AG09319 (cell line): ENCODE results near the gene ZNF280B.

Experiments
- DNase-seq: peaks from one replicate; pipeline ENCODE4 v3.0.0-alpha.2; 2010; ENCODE audit warnings: low read depth; ENCODE audit errors: extremely low read depth
- CTCF ChIP-seq: IDR thresholded peaks from 2 replicates; pipeline ENCODE4 v1.5.1; 2011; ENCODE audit warnings: low read depth, mild to moderate bottlenecking, inconsistent platforms, low read length, moderate library complexity

The ZNF280B gene

DNA sequence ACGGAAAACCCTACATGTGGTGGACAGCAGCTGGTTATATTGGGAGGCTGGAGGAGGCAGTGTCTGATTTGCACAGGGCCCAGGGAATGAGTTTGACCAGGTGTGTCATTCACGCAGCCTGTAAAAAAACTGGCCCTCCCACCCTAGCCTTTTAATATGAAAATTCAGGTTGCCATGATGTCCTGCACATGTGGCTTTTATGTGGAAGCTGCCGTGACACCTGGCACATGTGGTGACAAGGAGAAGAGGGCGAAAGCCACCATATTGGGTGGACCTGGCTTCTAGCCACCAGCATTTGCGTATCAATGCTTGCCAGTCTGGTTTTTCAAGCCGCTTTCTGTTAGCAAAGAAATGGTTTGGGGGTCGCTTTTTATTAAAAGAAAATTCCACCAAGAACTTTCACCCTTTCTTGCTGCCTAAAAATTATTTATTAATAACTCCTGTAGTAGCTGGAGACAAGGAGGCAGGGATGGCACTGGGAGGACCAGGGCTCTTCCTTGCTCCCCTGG lies 43.4 kb downstream of the ZNF280B start:
- no peak for DNase-seq
- TF ChIP-seq CTCF: no peak

- DNase-seq: no peak
These were observed 43.9 kb downstream of the ZNF280B start for GRCh38 chr22:22464541-22465054.

GRCh38 chr22:22463855-22464540 lies 44.5 kb downstream of the ZNF280B start:
- TF ChIP-seq CTCF: peak; percentile 57
- peak; percentile 20 for DNase-seq

More at GRCh38 chr22:22464541-22465054, 43.9 kb downstream of the ZNF280B start:
- no peak for TF ChIP-seq CTCF

DNA sequence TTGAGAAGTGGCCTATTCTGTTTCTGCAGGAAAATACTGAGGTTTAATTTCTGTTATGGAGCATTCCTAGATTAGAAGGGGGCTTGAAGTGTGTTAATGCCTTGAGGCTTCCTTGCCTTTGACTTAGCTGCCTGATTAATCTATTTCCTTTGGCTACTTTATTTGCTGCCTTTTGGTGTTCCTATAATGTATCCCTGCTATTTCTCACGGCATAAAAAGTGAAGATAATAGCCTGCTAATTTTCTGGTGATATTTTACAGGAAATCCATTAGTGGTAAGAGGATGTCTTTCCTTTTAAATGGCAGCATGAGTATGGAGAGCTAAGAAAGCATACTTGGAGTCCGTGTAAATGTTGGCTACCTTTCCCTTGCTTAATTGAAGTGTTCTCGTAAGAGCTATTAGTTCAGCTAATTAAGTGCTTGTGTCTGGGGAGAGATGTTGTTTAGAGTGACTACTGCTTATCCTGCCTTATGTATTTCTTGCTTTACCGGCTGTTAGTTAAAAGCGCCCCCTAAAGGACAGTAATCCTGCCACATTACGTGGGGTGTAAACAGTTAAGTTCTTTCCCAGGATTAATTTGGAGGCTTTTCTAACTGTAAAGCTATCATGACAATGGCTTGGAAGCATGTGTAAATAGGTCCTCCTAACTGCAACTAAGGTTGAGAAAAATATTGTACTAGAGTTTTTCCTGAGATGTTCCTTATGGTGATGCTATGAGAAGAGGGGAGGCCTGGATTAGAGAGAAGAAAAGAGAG lies 45.6 kb downstream of the ZNF280B start:
- DNase-seq: no peak
- TF ChIP-seq CTCF: no peak; the same call in 1 of the 2 replicates

- TF ChIP-seq CTCF: no peak
These were observed 47.0 kb downstream of the ZNF280B start for GRCh38 chr22:22461583-22461982.

GRCh38 chr22:22461111-22461510 lies 47.4 kb downstream of the ZNF280B start:
- no peak for DNase-seq
- no peak for TF ChIP-seq CTCF

More at GRCh38 chr22:22461583-22461982, 47.0 kb downstream of the ZNF280B start:
- DNase-seq: no peak

- TF ChIP-seq CTCF: peak; percentile 3
- DNase-seq: no peak
These were observed 47.9 kb downstream of the ZNF280B start for GRCh38 chr22:22460635-22461034.
